Body of pancreas (tissue), 4 donors: Measurements from ENCODE around the gene SLC12A7.

Experiments
- POLR2A ChIP-seq, 3 donors: fragments of 450-650 bp; IDR thresholded peaks; one replicate each; pipeline ENCODE4 v1.6.1; 2016; ENCODE audit warnings: antibody characterized with exemption in 3 of 3, mild to moderate bottlenecking in 2 of 3
- TF ChIP-seq, protein P1 (sequence below), 7 experiments: fragments of 450-650 bp in 4 of 7; fragments of 200-600 bp in 3 of 7; sonication (generic) in 3 of 7; IDR thresholded peaks; one replicate each; pipeline ENCODE4 v1.5.1; 2016 to 2019; ENCODE audit warnings: antibody characterized with exemption in 7 of 7

- TF ChIP-seq, protein P1, sequence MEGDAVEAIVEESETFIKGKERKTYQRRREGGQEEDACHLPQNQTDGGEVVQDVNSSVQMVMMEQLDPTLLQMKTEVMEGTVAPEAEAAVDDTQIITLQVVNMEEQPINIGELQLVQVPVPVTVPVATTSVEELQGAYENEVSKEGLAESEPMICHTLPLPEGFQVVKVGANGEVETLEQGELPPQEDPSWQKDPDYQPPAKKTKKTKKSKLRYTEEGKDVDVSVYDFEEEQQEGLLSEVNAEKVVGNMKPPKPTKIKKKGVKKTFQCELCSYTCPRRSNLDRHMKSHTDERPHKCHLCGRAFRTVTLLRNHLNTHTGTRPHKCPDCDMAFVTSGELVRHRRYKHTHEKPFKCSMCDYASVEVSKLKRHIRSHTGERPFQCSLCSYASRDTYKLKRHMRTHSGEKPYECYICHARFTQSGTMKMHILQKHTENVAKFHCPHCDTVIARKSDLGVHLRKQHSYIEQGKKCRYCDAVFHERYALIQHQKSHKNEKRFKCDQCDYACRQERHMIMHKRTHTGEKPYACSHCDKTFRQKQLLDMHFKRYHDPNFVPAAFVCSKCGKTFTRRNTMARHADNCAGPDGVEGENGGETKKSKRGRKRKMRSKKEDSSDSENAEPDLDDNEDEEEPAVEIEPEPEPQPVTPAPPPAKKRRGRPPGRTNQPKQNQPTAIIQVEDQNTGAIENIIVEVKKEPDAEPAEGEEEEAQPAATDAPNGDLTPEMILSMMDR (IDR thresholded peaks at IDR 0.05), result no peak
- no peak for TF ChIP-seq POLR2A (IDR thresholded peaks at IDR 0.05)
These were observed 81.0 kb downstream of the SLC12A7 start for GRCh38 chr5:1030801-1031271.
